Posterior cingulate gyrus (tissue), 11 donors: ENCODE measurements around the gene NENF.
A peak's percentile ranks its signal among the peaks of the same experiment; 100 is the strongest.

Source experiments
- DNase-seq, 10 donors: peaks; one replicate each; pipeline versions ENCODE4 v3.0.0 to v3.0.0-alpha.2; 2020 to 2021; ENCODE audit warnings: mixed read lengths in 3 of 10
- intact Hi-C: fragments of 100-400 bp; cut with DNase I; formaldehyde crosslinking; loops from one replicate; pipeline ENCODE4 v1.15.1; 2023

The NENF gene

GRCh38 chr1:212489284-212489859, 56.7 kb downstream of the NENF start:
- intact Hi-C loops: loop anchor here (10.0 kb wide), 1 partner anchor 55 kb away; no protein-coding TSS in a partner anchor
- DNase-seq: peak in 1 of 10 donors; percentile 24

- intact Hi-C loops: no loop called here
- DNase-seq: no peak
Observed at GRCh38 chr1:212490276-212490675, 57.6 kb downstream of the NENF start.

- DNase-seq: no peak
- intact Hi-C loops: no loop called here
Observed at GRCh38 chr1:212491454-212491853, 58.7 kb downstream of the NENF start.
